ENCODE measurements around the gene MEFV. TPM values are rescaled to one million over a fixed set of nuclear protein-coding genes. Genes with fewer than 3 reads are reported as not detected.
A peak's percentile ranks its signal among the peaks of the same experiment; 100 is the strongest.

Gene MEFV, protein sequence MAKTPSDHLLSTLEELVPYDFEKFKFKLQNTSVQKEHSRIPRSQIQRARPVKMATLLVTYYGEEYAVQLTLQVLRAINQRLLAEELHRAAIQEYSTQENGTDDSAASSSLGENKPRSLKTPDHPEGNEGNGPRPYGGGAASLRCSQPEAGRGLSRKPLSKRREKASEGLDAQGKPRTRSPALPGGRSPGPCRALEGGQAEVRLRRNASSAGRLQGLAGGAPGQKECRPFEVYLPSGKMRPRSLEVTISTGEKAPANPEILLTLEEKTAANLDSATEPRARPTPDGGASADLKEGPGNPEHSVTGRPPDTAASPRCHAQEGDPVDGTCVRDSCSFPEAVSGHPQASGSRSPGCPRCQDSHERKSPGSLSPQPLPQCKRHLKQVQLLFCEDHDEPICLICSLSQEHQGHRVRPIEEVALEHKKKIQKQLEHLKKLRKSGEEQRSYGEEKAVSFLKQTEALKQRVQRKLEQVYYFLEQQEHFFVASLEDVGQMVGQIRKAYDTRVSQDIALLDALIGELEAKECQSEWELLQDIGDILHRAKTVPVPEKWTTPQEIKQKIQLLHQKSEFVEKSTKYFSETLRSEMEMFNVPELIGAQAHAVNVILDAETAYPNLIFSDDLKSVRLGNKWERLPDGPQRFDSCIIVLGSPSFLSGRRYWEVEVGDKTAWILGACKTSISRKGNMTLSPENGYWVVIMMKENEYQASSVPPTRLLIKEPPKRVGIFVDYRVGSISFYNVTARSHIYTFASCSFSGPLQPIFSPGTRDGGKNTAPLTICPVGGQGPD
- under 1 TPM; 0.23 to 0.39 TPM for total RNA-seq

DNA sequence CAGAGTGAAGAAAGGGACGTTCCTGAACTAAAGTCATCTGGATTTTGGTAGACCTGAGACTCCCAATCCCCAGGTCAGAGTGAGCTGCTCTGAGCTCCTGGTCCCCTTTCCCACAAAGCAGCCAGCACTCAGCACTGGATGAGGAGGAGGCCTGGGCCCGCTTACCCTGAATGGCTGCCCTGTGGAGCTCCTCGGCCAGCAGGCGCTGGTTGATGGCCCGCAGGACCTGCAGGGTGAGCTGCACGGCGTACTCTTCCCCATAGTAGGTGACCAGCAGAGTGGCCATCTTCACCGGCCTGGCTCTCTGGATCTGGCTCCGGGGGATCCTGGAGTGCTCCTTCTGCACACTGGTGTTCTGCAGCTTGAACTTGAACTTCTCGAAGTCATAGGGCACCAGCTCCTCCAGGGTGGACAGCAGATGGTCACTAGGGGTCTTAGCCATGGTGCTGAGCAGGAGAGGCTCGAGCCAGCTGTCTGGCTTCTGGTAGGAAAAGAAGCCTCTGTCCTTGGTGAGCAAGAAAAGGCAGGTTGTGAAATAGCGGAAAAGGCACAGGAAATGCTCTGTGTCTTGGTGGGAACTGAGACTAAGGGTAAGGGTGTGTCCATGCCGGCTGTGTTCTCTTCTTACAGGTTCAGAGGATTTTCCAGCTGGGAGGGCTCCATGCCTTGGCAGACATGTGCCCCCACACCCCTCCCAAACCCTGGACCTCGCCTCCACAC, at the start of gene MEFV:
Gene MEFV (minus strand): TSS at position 488 of the 720 bp plus-strand sequence. CDS start 46 bp downstream, at position 442.
- Mint-ChIP-seq H3K36me3 (no peaks in the 10 kb centered on the region), H3K27ac (no peak within 1 kb of the TSS), H3K27me3 (peaks cover 3% of the 10 kb centered on the region), H3K4me3 (no peak within 1 kb of the TSS), H3K9me3 (no peaks in the 10 kb centered on the region), H3K4me1 (no peaks in the 10 kb centered on the region)
- no peak for DNase-seq
- POLR2A ChIA-PET: interaction anchor here (1.6 kb wide), 1 partner anchor 145 kb away, joined by 3 read pairs; the partner anchor contains the start of genes ZNF174 and ZSCAN32
- ATAC-seq (ENCODE audit: low read depth): no peak

DNA sequence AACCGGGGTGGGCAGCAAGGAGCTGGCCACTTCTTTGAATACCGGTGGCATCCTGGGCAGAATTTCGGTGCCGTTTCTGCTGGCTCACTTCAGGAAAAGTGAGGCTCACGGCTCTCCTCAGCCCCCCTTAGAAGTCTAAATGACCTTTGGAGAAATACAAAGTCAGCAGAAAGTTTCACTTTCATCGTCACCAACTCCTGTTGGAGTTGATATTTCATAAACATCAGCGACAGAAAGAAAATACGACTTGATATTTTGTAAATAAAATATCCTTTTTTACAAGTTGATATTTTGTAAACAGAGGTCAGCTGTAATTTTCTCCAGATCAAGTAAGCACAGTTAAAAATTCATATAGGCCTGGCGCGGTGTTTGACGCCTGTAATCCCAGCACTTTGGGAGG, 49.6 kb upstream of the MEFV start:
- no peaks in the 10 kb centered on the region for H3K27me3 Mint-ChIP-seq
- POLR2A ChIA-PET: interaction anchor here (0.9 to 3.1 kb wide), 10 partner anchors 8 to 272 kb away, joined by 3 to 31 read pairs (median 4); partner anchors contain the start of genes ZNF174, ZNF263 and ZSCAN32

DNA sequence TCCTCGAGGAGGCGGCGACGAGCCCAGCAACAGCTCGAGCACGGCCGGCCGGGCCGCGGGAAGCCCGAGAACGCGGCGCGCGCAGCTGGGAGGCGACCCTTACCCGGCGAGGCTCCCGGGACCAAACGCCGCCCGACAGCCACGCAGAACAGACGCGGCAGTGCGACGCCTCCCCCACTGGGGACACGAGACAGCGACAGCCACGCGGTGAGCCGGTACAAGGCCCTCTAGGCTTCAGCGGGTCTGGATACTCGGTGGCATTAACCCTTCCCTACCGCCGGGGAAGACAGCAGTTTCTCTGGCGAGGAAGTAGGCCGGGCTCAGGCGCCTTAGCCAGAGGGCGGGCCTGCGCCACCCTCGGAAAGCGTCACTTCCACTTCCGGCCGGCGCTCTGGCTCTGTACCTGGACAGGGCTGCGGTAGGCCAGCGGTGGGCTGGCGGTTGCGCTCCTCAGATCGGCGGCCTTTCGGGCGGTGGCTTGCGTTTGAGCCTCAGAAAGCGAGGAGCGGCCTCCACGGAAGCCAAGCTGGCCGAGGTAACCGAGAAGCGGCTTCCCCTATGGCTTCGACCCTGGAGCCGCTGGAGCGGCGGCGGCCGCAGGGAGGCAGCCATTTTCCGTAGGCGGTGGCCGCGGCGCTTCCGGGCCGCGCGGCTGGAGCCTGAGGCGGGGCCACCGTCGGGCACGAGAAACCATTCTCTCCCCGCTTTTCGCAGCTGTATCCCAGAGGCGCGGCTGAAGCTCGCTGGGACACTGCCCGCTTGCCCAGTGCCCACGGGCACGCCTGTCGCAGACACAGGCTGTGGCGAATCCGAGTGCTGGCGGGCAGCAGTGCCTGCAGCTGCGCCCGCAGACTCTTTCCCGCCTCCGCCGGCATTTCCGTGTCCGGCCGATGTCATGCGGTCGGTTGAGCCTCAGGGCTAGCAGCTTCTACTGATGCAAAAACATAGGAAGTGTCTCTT, 49.0 kb upstream of the MEFV start, which contains the start of the genes TIGD7 and ZNF75A:
Gene TIGD7 (minus strand): TSS at position 322 of the 960 bp plus-strand sequence. CDS start 4,816 bp downstream, outside the sequence.
Gene ZNF75A (plus strand): TSS at position 389 of the 960 bp plus-strand sequence. CDS start 2,932 bp downstream, outside the sequence.
- H3K27me3 Mint-ChIP-seq: no peaks in the 10 kb centered on the region
- H3K36me3 Mint-ChIP-seq: peaks cover 78% of the 10 kb centered on the region
- ATAC-seq (ENCODE audit: low read depth): peak; percentile 95
- peak within 1 kb of the TSS; percentile 88 for H3K27ac Mint-ChIP-seq
- peaks cover 16% of the 10 kb centered on the region for H3K4me1 Mint-ChIP-seq
- peaks cover 31% of the 10 kb centered on the region for H3K9me3 Mint-ChIP-seq
- H3K4me3 Mint-ChIP-seq: peak within 1 kb of the TSS; percentile 81
- peak; percentile 90 for DNase-seq
- POLR2A ChIA-PET: interaction anchor here (0.7 to 3.1 kb wide), 12 partner anchors 8 to 273 kb away, joined by 3 to 31 read pairs (median 4); partner anchors contain the start of genes ZNF174, ZNF263 and ZSCAN32

More for the DNA sequence above, 49.6 kb upstream of the MEFV start:
- H3K36me3 Mint-ChIP-seq: peaks cover 78% of the 10 kb centered on the region
- peak overlapping the region; percentile 81 for H3K4me3 Mint-ChIP-seq
- H3K9me3 Mint-ChIP-seq: peaks cover 29% of the 10 kb centered on the region
- no peak for ATAC-seq (ENCODE audit: low read depth)
- H3K27ac Mint-ChIP-seq: peak overlapping the region; percentile 86
- DNase-seq: no peak
- peaks cover 16% of the 10 kb centered on the region for H3K4me1 Mint-ChIP-seq

DNA sequence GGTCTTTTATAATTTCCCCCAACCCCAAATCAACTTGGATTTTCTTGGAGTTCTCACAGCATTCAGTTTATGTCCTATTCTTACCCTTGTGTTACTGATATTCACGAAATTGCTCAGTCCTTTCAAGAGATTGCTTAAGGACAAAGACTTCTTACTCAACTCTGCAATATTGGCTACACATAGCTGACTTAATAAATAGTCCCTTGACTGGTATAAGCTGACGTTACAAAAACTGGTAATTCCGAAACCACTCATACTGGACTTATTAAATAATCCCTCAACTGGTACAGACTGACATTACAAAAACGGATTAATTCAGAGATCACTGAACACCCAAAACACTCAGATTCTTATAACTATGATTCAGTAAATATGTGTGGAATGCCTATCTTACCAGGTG, 47.9 kb upstream of the MEFV start:
- Mint-ChIP-seq H3K36me3 (peaks cover 78% of the 10 kb centered on the region), H3K4me1 (peaks cover 16% of the 10 kb centered on the region), H3K27me3 (no peaks in the 10 kb centered on the region), H3K27ac (peak overlapping the region; percentile 88), H3K4me3 (peak overlapping the region; percentile 81), H3K9me3 (peaks cover 38% of the 10 kb centered on the region)
- no peak for ATAC-seq (ENCODE audit: low read depth)
- POLR2A ChIA-PET: interaction anchor here (0.7 to 3.1 kb wide), 7 partner anchors 9 to 153 kb away, joined by 3 to 31 read pairs (median 5); partner anchors contain the start of genes ZNF174, ZNF263 and ZSCAN32
- no peak for DNase-seq

DNA sequence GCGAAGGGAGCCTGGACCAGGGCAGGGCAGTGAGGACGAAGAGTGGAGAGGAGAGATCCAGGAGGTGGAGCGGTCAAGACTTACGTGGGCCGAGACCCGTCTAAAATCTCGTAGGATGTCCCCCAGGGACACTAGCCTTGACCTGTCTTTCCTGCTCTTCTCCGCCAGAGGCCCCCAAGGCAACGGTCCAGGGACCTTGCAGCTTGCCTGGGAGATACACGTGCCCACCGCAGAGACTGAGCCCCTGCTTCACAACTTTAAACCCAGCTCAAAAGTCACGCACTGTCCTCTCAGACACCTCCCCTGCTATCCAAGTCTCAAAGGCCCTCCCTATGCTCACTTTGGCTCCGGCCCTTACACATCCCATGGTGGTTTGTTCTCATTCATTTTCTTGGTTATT, 39.4 kb upstream of the MEFV start:
- no peaks in the 10 kb centered on the region for H3K27me3 Mint-ChIP-seq
- peaks cover 75% of the 10 kb centered on the region for H3K36me3 Mint-ChIP-seq
- H3K27ac Mint-ChIP-seq: no peak overlapping the region
- H3K4me1 Mint-ChIP-seq: no peaks in the 10 kb centered on the region
- H3K4me3 Mint-ChIP-seq: no peak overlapping the region
- peaks cover 52% of the 10 kb centered on the region for H3K9me3 Mint-ChIP-seq
- ATAC-seq (ENCODE audit: low read depth) (no peak), DNase-seq (no peak)
- POLR2A ChIA-PET: interaction anchor here (1.2 kb wide), 1 partner anchor 13 kb away, joined by 3 read pairs; no protein-coding TSS in a partner anchor

DNA sequence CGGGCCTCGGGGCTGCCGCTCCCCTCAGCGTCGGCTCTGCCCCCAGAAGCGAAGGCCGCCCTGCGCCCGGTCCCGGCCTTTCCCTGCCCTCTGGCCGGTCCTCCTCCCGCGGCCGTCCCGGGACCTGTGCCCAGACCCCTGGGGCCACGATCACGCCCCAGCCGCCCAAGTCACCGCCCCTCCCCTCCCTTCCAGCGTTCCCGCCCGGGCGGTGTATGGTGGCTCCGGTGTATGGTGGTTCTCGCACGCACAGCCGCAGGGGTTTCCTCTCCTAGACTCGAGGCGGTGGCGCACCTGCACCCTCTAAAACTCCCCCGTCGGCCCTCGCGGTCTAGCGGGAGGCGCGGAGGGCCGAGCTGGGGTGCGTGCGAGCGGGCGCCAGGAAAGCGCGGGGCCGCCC, 38.8 kb upstream of the MEFV start:
- ATAC-seq (ENCODE audit: low read depth) (no peak), DNase-seq (peak; percentile 22)
- peaks cover 50% of the 10 kb centered on the region for H3K9me3 Mint-ChIP-seq
- no peak overlapping the region for H3K4me3 Mint-ChIP-seq
- POLR2A ChIA-PET: no interaction called here
- H3K4me1 Mint-ChIP-seq: no peaks in the 10 kb centered on the region
- no peak overlapping the region for H3K27ac Mint-ChIP-seq
- peaks cover 75% of the 10 kb centered on the region for H3K36me3 Mint-ChIP-seq
- H3K27me3 Mint-ChIP-seq: no peaks in the 10 kb centered on the region

- Mint-ChIP-seq H3K4me1 (no peaks in the 10 kb centered on the region), H3K36me3 (peaks cover 81% of the 10 kb centered on the region), H3K4me3 (no peak overlapping the region), H3K27ac (no peak overlapping the region), H3K9me3 (peaks cover 52% of the 10 kb centered on the region), H3K27me3 (no peaks in the 10 kb centered on the region)
- no peak for DNase-seq
- ATAC-seq (ENCODE audit: low read depth): no peak
- POLR2A ChIA-PET: interaction anchor here (1.1 kb wide), 1 partner anchor 10 kb away, joined by 3 read pairs; the partner anchor contains the start of gene ZNF263
Measured at GRCh38 chr16:3292604-3293003, 36.2 kb upstream of the MEFV start.

GRCh38 chr16:3289998-3290673, 33.7 kb upstream of the MEFV start:
- H3K4me3 Mint-ChIP-seq: no peak overlapping the region
- no peak overlapping the region for H3K27ac Mint-ChIP-seq
- ATAC-seq (ENCODE audit: low read depth) (no peak), DNase-seq (peak; percentile 5)
- peaks cover 47% of the 10 kb centered on the region for H3K9me3 Mint-ChIP-seq
- peaks cover 4% of the 10 kb centered on the region for H3K4me1 Mint-ChIP-seq
- peaks cover 90% of the 10 kb centered on the region for H3K36me3 Mint-ChIP-seq
- POLR2A ChIA-PET: interaction anchor here (1.5 kb wide), 1 partner anchor 27 kb away, joined by 3 read pairs; no protein-coding TSS in a partner anchor
- no peaks in the 10 kb centered on the region for H3K27me3 Mint-ChIP-seq

DNA sequence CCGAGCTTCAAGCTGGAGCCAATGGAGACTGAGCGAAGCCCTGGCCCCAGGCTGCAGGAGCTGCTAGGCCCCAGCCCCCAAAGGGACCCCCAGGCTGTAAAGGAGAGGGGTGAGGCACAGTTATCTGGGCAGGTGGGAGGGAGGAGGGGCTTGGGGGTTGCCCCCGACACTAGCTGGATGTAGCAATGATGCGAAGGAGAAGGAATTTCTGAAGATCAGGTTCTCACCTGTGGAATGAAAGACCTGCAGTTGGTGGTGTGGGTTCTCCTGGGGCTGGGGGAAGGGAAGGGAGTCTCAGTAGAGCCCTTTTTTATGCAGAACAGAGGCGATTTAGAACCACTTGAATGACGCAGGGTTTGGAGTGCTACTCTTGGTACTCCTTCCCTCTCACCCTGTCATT, 28.7 kb upstream of the MEFV start:
- Mint-ChIP-seq H3K36me3 (peaks cover 62% of the 10 kb centered on the region), H3K27ac (peak overlapping the region; percentile 9), H3K9me3 (peaks cover 16% of the 10 kb centered on the region), H3K4me3 (peak overlapping the region; percentile 95), H3K27me3 (no peaks in the 10 kb centered on the region), H3K4me1 (peaks cover 23% of the 10 kb centered on the region)
- DNase-seq (peak; percentile 24), ATAC-seq (ENCODE audit: low read depth) (no peak)
- POLR2A ChIA-PET: interaction anchor here (3.4 kb wide), 1 partner anchor 116 kb away, joined by 42 read pairs; the partner anchor contains the start of genes ZNF174 and ZSCAN32

DNA sequence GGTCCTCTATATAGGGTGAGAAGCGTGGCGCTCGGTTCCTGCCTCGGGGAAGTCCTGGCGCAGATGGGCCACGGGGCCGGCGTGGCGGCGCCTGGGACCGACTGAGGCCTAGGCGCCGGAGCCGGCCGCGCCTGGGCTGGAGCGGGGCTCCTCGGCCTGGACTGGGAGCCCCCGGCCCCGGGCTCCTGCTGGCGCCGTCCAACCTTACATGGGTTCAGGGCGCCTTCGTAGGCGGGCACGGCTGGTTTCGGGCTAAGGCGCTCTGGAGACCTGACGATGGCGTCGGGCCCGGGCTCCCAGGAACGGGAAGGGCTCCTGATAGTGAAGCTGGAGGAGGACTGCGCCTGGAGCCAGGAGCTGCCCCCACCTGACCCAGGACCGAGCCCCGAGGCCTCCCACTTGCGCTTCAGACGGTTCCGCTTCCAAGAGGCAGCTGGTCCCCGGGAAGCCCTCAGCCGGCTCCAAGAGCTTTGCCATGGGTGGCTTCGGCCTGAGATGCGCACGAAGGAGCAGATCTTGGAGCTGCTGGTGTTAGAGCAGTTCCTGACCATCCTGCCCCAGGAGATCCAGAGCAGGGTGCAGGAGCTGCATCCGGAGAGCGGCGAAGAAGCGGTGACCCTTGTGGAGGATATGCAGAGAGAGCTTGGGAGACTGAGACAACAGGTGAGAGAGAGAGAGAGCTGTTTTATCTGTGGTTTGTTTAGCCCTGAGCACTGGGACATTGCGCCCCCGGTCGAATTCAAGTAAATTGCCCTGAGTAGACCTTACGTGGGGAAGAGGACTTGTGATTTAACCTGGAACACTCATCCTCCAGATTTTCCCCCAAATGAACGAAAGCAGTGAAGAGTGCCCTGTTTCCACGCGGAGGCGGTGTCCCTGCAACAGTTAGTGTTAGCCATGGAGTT, 27.4 kb upstream of the MEFV start:
- Mint-ChIP-seq H3K4me1 (peaks cover 23% of the 10 kb centered on the region), H3K27ac (peak overlapping the region; percentile 89), H3K4me3 (peak overlapping the region; percentile 95), H3K27me3 (no peaks in the 10 kb centered on the region), H3K9me3 (peaks cover 10% of the 10 kb centered on the region), H3K36me3 (peaks cover 48% of the 10 kb centered on the region)
- DNase-seq: no peak
- POLR2A ChIA-PET: interaction anchor here (0.7 to 3.4 kb wide), 18 partner anchors 9 to 242 kb away, joined by 3 to 42 read pairs (median 5); partner anchors contain the start of genes CLUAP1, NAA60, OR1F1 and TIGD7
- ATAC-seq (ENCODE audit: low read depth): no peak

Measured in activated naive CD8-positive, alpha-beta T cell treated with anti-CD3 and anti-CD28 coated beads, Interleukin-2, amount 10 ng/mL, durations not matched to agents 7 days and 5 days (primary cell).